Stomach smooth muscle (tissue), 2 donors: ENCODE measurements around the gene FANCM.
"Not testable (repeated sequence)": the region's sequence is repeated elsewhere in the genome, so short reads cannot be mapped to it uniquely, and the experiment has no call there.

ENCODE experiments used
- H3K27ac ChIP-seq: one replicate; pipeline ENCODE4 v1.7.0; 2013; ENCODE audit warnings: mild to moderate bottlenecking, low read length, inconsistent platforms
- H3K27me3 ChIP-seq, 2 donors: one replicate each; pipeline ENCODE4 v1.7.0; 2013; ENCODE audit warnings: low read length in 2 of 2; ENCODE audit not compliant: insufficient read depth in 2 of 2, control insufficient read depth in 1 of 2
- H3K36me3 ChIP-seq, 2 donors: one replicate each; pipeline ENCODE4 v1.7.0; 2013; ENCODE audit warnings: low read length in 2 of 2; ENCODE audit not compliant: control insufficient read depth in 2 of 2, insufficient read depth in 2 of 2
- H3K4me1 ChIP-seq: one replicate; pipeline ENCODE4 v1.7.0; 2013; ENCODE audit warnings: low read length; ENCODE audit not compliant: control insufficient read depth, insufficient read depth
- H3K4me3 ChIP-seq, 2 donors: one replicate each; pipeline ENCODE4 v1.7.0; 2013; ENCODE audit warnings: low read length in 2 of 2
- H3K9ac ChIP-seq, 2 donors: one replicate each; pipeline ENCODE4 v1.7.0; 2013; ENCODE audit warnings: low read length in 2 of 2, mild to moderate bottlenecking in 1 of 2
- H3K9me3 ChIP-seq, 2 donors: one replicate each; pipeline ENCODE4 v1.7.0; 2013; ENCODE audit warnings: low read length in 2 of 2; ENCODE audit not compliant: control insufficient read depth in 2 of 2
- donor health status: healthy.
- donor health status: Pancreatic carcinoma.

FANCM gene

DNA sequence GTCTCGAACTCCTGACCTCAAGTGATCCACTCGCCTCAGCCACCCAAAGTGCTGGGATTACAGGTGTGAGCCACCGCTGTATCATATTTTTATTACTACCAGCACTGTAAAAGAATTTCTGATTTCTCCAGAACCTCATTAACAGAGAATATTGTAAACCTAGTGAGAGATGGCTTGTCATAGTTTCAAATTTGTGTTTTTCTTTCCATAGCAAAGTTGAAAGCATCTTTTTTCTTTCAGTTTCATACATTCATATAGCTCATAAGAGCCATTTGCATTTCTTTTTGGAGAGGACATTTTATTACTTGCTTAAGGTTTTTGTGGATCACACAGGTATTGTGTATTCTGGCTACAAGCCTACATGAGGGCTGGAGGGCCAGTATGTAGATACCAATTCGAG is 59.2 kb downstream of the FANCM start:
- no peaks in the 10 kb centered on the region for H3K4me1 ChIP-seq
- no peaks in the 10 kb centered on the region for H3K27me3 ChIP-seq
- no peak overlapping the region for H3K9ac ChIP-seq
- no peaks in the 10 kb centered on the region for H3K9me3 ChIP-seq
- no peak overlapping the region for H3K27ac ChIP-seq
- H3K36me3 ChIP-seq = no peaks in the 10 kb centered on the region
- H3K4me3 ChIP-seq = no peak overlapping the region

DNA sequence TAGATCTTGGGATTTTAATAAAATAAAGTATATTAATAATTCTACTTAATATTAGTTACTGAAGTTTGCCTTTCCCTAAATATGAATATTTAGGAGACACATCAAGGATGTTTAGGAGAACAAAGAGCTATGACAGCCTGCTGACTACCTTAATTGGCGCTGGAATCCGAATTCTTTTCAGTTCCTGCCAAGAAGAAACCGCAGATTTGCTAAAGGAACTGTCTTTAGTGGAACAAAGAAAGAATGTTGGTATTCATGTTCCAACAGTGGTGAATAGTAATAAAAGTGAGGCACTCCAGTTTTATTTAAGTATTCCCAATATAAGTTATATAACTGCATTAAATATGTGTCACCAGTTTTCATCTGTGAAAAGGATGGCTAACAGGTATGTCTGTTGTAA is 62.8 kb downstream of the FANCM start:
- H3K27ac ChIP-seq = no peak overlapping the region

DNA sequence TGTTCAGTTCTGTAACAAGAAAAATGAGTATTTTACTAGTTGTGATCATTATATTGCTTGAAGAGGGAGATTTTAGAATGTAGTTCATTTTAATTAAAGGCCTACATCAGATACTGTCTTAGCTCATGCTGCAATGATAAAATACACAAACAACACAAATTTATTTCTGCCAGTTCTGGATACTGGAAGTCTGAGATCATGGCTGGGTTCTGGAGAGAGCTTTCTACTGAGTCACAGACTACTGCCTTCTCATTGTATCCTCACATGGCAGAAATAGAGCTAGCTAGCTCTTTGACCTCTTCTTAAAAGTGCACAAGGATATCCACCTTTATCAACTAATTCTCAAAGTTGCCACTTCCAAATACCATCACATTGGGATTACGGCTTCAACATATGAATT is 63.5 kb downstream of the FANCM start:
- Histone ChIP-seq H3K9ac (no peak overlapping the region), H3K4me3 (no peak overlapping the region), H3K9me3 (no peaks in the 10 kb centered on the region), H3K27me3 (no peaks in the 10 kb centered on the region), H3K36me3 (no peaks in the 10 kb centered on the region), H3K27ac (no peak overlapping the region), H3K4me1 (no peaks in the 10 kb centered on the region)

More for the DNA sequence above, 62.8 kb downstream of the FANCM start:
- Histone ChIP-seq H3K9ac (no peak overlapping the region), H3K9me3 (no peaks in the 10 kb centered on the region), H3K4me1 (no peaks in the 10 kb centered on the region), H3K4me3 (no peak overlapping the region), H3K27me3 (no peaks in the 10 kb centered on the region), H3K36me3 (no peaks in the 10 kb centered on the region)

DNA sequence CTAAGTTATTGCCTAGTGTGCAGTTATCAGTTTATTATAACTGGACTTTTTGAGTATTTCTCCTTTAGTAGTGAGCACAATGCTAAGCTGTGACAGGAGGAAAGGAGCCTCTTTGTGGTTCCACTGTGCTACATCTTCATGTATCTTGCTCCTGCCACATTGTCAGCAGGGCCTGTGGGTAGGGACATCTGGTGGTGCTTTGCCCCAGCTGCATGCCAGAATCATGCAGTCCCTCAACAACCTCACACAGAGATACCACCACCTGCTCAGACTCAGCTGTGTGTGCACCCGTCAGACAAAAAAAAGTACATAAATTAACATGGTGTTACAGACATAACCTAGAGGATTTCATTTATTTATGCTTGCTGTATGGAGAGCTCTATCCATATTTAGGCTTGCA is 66.2 kb downstream of the FANCM start:
- Histone ChIP-seq H3K27ac (no peak overlapping the region), H3K36me3 (peaks cover 0 to 2% of the 10 kb centered on the region in 2 donors), H3K27me3 (no peaks in the 10 kb centered on the region), H3K9me3 (no peaks in the 10 kb centered on the region), H3K9ac (no peak overlapping the region), H3K4me3 (no peak overlapping the region), H3K4me1 (no peaks in the 10 kb centered on the region)

DNA sequence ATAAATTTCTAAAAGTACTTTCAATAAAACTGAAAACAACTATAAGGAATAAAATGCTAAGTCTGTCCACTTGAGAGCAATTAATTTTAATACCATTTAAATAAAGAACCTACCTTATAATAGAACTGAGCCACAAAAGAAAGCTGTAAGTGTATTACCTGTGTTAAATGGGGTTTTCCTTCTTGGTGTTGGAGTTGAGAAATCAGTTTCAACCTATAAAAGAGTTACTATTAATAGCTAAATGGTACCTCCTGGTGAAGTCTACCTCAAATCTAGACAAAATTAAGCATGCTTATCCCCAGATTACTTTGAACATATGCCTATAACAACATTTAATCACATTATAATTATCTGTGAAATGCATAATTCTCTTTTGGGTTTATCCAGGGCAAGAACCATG is 68.5 kb downstream of the FANCM start:
- Histone ChIP-seq H3K9me3 (no peaks in the 10 kb centered on the region), H3K27ac (no peak overlapping the region), H3K36me3 (peaks cover under 1 to 2% of the 10 kb centered on the region in 2 donors), H3K27me3 (no peaks in the 10 kb centered on the region), H3K4me1 (no peaks in the 10 kb centered on the region), H3K9ac (no peak overlapping the region), H3K4me3 (no peak overlapping the region)

DNA sequence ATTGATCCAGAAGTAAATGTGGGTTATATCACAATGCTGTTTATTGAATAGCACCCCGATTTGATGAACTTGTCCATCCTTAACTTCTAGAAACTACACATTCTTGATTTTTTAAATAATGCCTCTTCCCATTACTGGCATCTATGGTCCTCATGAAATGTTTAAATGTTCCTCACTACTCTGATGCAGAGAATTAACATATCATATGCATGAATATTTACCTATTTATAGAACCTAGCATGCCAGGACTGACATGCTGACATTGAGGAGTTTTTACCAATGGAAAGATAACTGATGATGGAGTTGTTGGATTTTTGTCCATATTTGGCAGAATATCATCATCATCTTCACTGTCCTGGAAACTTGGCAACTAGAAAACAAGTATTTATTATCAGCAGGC is 74.4 kb downstream of the FANCM start:
- no peak overlapping the region for H3K27ac ChIP-seq
- no peaks in the 10 kb centered on the region for H3K27me3 ChIP-seq
- H3K36me3 ChIP-seq = peaks cover 2 to 3% of the 10 kb centered on the region in 2 donors
- no peaks in the 10 kb centered on the region for H3K4me1 ChIP-seq
- H3K9ac ChIP-seq = no peak overlapping the region
- H3K9me3 ChIP-seq = no peaks in the 10 kb centered on the region
- no peak overlapping the region for H3K4me3 ChIP-seq

DNA sequence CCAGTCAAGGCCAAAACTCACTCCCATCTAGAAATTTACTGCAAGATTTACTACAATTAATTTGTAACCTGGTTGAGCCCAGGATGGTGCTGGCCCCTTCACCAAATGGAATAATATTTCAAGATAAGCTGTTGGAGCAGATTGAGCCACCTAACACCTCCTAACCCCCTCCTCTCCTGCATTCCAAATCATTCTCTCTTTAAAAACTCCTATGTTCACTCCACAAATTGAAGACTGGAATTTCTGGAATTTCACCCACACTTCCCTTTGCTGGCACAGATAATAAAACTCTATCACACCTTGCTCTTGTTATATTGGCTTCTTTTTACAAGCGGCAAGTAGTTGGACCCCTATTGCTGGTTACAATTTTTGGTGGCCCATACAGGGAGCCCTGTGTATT is 75.6 kb downstream of the FANCM start:
- Histone ChIP-seq H3K9me3 (no peaks in the 10 kb centered on the region), H3K27me3 (no peaks in the 10 kb centered on the region)

DNA sequence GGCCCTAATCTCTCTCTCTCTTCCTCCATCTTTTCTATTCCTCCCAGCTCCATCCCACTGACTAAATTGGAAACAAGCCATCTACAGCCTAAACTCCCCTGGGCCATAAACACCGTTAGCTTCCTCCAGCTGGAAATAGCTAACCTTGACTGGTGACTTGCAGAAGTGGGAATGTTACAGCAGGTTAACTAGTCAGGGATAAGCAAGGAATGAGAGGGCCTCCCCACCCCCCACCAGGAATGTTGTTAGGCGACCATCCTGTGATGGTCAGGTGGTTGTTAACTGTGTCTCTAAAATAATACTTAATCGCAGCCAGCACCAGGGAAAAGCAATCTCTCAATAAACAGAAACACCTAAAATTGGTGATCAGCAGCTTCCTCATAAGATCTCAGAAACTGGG is 76.5 kb downstream of the FANCM start:
- peaks cover 0 to 3% of the 10 kb centered on the region in 2 donors for H3K36me3 ChIP-seq
- H3K4me1 ChIP-seq = no peaks in the 10 kb centered on the region

More for the DNA sequence above, 75.6 kb downstream of the FANCM start:
- Histone ChIP-seq H3K27ac (no peak overlapping the region), H3K4me1 (no peaks in the 10 kb centered on the region), H3K4me3 (no peak overlapping the region), H3K36me3 (peaks cover 2 to 3% of the 10 kb centered on the region in 2 donors), H3K9ac (no peak overlapping the region)

DNA sequence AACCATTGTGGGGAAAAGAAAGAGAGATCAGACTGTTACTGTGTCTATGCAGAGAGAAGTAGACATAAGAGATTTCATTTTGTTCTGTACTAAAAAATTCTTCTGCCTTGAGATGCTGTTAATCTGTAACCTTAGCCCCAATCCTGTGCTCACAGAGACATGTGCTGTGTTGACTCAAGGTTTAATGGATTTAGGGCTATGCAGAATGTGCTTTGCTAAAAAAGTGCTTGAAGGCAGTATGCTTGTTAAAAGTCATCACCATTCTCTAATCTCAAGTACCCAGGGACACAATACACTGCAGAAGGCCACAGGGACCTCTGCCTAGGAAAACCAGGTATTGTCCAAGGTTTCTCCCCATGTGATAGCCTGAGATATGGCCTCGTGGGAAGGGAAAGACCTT is 78.0 kb downstream of the FANCM start:
- not testable (repeated sequence) for H3K27ac ChIP-seq, H3K36me3 ChIP-seq, H3K9me3 ChIP-seq, H3K4me1 ChIP-seq, H3K4me3 ChIP-seq, H3K27me3 ChIP-seq, H3K9ac ChIP-seq

More for the DNA sequence above, 76.5 kb downstream of the FANCM start:
- H3K4me3 ChIP-seq = no peak overlapping the region
- no peak overlapping the region for H3K27ac ChIP-seq
- no peaks in the 10 kb centered on the region for H3K27me3 ChIP-seq
- H3K9ac ChIP-seq = no peak overlapping the region
- H3K9me3 ChIP-seq = no peaks in the 10 kb centered on the region

DNA sequence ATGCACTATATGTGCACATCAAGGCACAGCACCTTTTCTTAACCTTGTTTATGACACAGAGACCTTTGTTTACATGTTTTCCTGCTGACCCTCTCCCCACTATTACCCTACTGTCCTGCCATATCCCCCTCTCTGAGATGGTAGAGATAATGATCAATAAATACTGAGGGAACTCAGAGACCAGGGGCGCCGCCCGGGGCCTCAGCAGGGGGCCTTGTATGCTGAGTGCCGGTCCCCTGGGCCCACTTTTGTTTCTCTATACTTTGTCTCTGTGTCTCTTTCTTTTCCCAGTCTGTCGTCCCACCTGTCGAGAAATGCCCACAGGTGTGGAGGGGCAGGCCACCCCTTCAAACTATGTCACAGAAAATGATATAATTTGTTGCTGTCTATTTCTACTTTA is 78.6 kb downstream of the FANCM start:
- not testable (repeated sequence) for H3K27me3 ChIP-seq, H3K27ac ChIP-seq, H3K4me3 ChIP-seq, H3K9me3 ChIP-seq, H3K9ac ChIP-seq, H3K36me3 ChIP-seq, H3K4me1 ChIP-seq

DNA sequence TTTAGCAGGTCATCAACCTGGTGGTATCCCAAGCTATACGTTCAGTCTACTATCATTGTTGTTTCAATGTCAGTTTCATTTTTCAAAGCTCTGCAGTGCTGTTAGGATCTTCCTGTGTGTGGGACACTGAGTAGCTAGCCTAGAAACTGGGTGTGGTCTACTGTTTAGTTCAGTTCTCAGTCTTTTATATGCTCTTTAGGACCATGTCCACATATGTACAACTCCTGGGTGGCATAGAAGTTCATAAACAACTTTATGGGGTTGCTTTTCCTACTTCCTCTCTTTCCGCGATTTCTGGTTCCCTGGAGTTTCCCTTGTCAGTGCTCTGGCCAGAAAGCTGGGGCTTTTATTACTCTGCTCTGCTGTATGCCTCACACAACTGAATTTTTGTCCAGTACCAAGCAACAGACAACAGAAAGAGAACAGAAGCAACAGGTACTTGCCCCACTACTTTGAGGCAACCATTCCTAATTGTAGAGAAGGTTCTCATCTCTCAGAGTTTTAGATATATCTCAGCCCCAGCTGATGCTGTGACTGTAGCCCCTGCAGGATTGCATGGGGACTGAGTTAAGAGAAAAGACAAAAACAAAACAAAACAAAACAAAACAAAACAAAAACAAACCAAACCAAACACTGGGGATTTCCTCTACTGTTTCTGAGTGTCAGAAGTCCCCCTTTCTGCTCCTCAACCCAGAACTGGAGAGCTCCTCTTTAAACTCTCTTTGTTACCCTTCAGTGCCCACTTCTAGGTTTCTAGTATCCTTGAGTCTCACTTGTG is 86.9 kb downstream of the FANCM start:
- no peaks in the 10 kb centered on the region for H3K4me1 ChIP-seq
- H3K36me3 ChIP-seq = peaks cover 0 to 3% of the 10 kb centered on the region in 2 donors
- no peak overlapping the region for H3K27ac ChIP-seq
- no peaks in the 10 kb centered on the region for H3K9me3 ChIP-seq
- H3K4me3 ChIP-seq = no peak overlapping the region
- H3K27me3 ChIP-seq = no peaks in the 10 kb centered on the region
- H3K9ac ChIP-seq = no peak overlapping the region
